Ramos (cell line): Measurements from ENCODE around the gene GALR3.
"Not testable (repeated sequence)": the region's sequence is repeated elsewhere in the genome, so short reads cannot be mapped to it uniquely, and the experiment has no call there.

ENCODE experiments used
- in situ Hi-C: fragments of 300-500 bp; cut with MboI; formaldehyde crosslinking; loops from one replicate; pipeline ENCODE4 v1.14.3; 2022; ENCODE audit warnings: low sequenced_read_pairs; ENCODE audit not compliant: unreplicated experiment

GALR3 gene

DNA sequence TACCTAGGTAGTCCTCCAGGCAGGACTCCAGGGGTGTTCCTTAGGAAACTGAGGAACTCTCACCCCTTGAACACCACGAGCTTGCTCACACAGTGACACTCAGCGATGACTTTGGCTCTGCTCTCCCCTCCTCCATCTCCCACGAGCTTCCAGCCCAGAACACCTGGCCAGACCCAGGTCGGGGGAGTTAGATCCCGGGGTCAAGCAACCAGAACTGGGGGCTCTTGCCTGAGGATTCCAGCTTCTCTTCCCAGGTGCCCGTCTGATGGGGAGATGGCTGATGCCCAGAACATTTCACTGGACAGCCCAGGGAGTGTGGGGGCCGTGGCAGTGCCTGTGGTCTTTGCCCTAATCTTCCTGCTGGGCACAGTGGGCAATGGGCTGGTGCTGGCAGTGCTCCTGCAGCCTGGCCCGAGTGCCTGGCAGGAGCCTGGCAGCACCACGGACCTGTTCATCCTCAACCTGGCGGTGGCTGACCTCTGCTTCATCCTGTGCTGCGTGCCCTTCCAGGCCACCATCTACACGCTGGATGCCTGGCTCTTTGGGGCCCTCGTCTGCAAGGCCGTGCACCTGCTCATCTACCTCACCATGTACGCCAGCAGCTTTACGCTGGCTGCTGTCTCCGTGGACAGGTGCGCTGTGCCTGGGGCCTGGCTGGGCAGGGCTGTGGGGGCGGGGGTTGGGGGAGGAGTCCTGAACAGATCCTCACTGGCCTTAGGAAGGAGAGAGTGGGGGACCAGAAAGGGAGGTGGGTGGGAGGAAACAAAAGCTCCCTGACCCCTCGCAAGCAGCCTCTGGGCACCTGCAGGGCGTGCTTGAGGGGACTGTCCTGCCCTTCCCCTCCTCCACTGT lies at the start of gene GALR3:
TSS of gene GALR3 (plus strand) at position 249 of the 852 bp plus-strand sequence. CDS start at position 274, 25 bp downstream.
- in situ Hi-C loops: no loop called here

DNA sequence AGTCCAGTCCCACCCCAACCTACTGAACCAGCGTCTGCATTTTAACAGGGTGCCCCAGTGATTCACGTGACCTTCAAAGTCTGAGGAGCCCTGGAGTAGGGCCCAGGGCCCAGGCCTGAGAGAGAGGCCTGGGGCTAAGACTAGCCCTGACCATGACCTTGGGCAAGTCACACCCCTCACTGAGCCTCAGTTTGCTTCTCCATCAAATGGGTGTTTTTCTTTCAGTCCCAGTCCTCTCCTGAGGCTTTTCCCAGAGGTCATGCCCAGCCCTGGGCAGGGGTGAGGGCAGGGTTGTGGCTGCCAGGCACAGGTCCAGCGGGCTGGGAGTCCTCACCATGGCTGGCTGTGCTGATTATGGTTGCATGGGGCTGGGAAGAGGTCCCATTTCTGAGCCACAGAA lies 48.5 kb upstream of the GALR3 start:
- in situ Hi-C loops: no loop called here

DNA sequence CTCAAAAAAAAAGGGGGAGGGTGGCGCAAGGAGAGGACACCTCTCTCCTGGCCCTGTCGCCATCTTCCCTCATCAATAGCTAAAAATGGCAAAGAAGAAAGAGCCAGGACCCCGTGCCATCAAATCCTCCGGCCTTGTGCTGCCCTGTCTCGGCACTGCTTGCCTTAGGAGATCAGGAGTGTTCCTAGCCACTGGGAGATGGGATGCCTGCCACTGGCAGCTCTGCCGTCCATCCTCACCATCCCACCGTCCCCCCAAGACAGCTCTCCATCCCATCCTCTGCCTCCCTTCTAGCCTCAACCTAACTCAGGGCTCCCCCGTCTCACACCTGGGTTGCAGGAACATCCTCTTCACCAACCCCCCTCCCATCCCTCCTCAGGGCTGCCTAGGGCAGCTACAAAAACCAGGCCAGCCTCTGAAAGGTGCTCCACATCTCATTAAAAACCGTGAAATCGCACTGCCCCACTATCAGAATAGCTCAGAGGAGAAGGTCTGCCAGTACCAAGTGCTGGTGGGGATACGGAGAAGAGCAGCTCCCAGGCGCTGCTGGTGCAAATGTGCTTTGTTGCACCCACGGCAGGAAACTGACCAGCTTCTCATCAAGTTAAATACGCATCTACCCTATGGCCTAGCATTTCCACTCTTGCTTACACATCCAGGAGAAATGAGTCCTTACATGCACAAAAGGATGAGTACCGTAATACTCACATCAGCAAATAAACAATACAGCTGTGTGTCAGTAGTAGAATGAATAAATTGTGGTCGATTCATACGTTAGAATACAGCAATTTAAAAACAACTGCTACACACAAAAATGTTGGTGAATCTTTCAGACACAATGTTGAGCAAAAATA lies 47.2 kb upstream of the GALR3 start:
- in situ Hi-C loops: no loop called here

GRCh38 chr22:37776639-37777005 lies 46.6 kb upstream of the GALR3 start:
- in situ Hi-C loops: no loop called here

DNA sequence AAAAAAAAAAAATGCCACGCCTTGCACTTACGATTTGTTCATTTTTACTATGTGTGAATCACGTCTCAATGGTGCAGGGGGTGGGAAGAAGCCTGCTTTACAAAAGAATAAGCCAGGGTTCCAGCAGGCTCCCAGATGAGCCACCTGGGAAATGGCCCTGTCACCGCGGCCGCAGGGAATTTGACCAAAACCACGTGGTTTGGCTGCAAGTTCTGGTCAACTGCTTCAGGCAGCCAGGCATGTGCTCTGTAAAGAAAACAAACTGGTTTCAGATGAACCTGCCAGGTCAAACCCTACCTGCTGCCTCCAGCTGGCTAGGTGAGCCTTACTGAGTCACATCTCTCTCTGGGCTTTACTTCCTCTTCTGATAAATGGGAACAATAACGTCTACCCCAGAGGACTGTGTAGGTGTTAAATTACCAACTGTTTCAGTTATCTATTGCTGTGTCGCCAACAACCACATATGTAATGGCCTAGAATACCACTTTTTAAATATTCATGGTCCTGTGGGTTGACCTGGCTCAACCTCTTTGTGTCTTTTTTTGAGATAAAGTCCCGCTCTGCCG lies 46.0 kb upstream of the GALR3 start:
- in situ Hi-C loops: no loop called here

- in situ Hi-C loops: no loop called here
Observed at GRCh38 chr22:37778370-37779009, 44.7 kb upstream of the GALR3 start.

- in situ Hi-C loops: no loop called here
Observed at GRCh38 chr22:37781434-37782059, 41.6 kb upstream of the GALR3 start.

DNA sequence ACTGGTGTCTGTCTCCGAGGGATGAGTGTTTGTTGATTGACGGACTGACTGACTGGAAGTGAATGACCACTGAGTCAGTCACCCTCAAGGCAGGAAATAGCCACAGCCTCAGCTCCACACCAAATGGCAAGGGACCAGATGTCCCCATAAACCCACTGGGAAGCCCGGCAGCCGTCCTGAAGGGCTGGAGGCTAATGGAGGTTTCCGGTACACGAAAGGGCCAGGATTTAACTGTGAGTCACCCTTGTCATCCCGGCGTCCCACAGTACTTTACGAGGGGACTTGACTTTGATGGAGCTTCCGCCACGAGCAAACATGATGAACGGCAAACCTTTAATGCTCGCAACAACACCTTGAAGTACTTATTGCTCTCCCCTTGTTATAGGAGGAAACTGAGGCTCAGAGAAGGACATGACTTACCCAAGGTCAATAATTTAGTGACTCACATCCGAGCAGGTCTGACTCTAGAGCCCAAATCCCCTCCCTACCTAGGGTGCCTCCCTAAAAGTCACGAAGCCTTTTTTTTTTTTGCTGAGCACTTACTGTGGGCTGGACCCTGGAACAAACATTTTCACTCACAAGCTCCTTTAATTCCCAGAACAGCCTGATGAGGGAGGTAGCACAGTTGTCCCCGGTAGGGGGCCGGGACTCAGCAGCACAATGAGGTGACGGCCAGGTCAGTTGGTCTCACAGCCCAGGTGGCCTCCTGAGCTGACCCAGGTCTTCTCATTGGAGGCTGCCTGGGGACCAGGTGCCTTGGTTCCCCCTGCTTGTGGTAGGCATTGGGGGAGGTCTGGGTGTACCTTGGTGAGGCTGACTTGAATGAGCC lies 40.6 kb upstream of the GALR3 start:
- in situ Hi-C loops: no loop called here

GRCh38 chr22:37784829-37785495 lies 38.2 kb upstream of the GALR3 start:
- in situ Hi-C loops: no loop called here

- in situ Hi-C loops: no loop called here
Observed at GRCh38 chr22:37790234-37790633, 32.9 kb upstream of the GALR3 start.

GRCh38 chr22:37792494-37792893 lies 30.7 kb upstream of the GALR3 start:
- in situ Hi-C loops: no loop called here

DNA sequence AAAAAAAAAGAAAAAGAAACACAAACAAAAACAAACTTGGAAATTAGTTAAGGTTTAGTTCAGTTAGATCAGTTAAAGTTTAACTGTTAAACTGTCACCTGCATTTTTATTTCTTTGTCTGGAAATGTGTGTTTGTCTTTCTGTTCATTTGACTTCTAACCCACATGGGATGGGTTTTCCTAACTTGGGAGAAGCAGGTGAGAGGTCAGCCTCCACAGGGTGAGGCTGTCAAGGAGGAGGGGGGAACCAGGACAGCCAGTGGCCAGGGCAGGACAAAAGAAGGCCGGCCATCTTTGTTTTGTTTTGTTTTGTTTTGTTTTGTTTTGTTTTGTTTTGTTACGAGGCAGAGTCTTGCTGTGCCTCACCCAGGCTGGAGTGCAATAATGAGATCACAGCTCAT lies 28.8 kb upstream of the GALR3 start:
- in situ Hi-C loops: no loop called here

DNA sequence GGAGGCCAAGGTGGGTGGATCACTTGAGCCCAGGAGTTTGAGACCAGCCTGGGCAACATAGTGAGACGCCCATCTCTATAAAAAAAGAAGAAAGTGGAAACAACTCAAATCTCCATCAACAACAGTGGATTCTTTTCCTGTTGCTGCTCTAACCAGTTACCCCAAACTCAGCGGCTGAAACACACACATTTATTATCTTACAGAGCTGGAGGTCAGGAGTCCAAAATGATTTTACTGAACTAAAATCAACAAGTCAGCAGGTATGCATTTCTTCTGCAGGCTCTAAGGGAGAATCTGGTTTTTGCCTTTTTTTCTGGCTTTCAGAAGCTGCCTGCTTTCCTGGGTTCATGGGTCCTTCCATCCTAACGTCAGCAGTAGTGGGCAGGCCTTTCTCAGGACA lies 27.1 kb upstream of the GALR3 start:
- in situ Hi-C loops: no loop called here

DNA sequence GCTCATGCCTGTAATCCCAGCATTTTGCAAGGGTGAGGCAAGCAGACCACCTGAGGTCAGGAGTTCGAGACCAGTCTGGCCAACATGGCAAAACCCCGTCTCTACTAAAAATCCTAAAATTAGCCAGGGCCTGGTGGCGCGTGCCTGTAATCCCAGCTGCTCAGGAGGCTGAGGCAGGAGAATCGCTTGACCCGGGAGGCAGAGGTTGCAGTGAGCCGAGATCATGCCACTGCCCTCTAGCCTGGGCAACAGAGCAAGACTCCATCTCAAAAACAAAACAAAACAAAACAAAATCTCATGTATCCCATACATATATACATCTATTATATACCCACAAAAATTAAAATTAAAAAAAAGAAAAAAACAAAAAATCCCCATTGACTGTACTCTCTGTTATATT lies 25.9 kb upstream of the GALR3 start:
- in situ Hi-C loops: not testable (repeated sequence)

- in situ Hi-C loops: no loop called here
Observed at GRCh38 chr22:37797874-37798500, 25.2 kb upstream of the GALR3 start.

DNA sequence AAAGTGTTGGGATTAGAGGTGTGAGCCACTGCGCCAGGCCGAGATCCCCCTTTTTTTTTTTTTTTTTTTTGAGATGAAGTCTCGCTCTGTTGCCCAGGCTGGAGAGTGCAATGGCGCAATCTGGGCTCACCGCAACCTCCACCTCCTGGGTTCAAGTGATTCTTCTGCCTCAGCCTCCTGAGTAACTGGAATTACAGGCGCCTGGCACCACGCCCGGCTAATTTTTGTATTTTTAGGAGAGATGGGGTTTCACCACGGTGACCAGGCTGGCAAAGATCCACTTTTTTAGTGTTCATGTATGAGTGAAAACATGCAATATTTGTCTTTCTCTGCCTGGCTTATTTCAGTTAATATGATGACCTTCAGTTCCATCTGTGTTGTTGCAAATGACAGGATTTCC lies 23.2 kb upstream of the GALR3 start:
- in situ Hi-C loops: not testable (repeated sequence)

DNA sequence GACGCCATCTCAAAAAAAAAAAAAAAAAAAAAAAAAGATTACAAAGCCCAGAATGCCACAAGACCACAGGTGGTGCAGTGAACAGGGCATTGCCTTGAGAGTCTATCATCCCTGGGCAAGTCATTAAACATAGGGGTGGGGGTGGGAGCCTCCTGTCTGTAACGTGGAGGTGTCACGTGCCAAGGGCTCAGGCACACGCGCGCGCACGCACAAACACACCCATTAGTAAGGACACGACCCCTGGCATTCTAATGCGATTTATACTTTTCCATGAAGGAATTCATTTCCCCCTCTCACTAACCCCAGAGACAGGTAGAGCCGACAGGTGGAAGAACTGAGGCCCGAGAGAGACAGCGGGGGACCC lies 21.3 kb upstream of the GALR3 start:
- in situ Hi-C loops: no loop called here
